Heart left ventricle (tissue), 13 donors: ENCODE data around the gene IL20RB.

Experiments used
- POLR2A ChIP-seq, 2 donors: fragments of 450-650 bp; IDR thresholded peaks; one replicate each; pipeline ENCODE4 v1.6.1; 2017; ENCODE audit warnings: antibody characterized with exemption in 2 of 2, mild to moderate bottlenecking in 2 of 2, moderate library complexity in 2 of 2
- TF ChIP-seq, protein P1 (sequence below), 12 donors: fragments of 200-600 bp; sonication (generic) in 4 of 12; IDR thresholded peaks; one replicate each; pipeline versions ENCODE4 v1.5.0 to v1.8.0; 2018 to 2022; ENCODE audit warnings: antibody characterized with exemption in 12 of 12, mild to moderate bottlenecking in 5 of 12
- donor health status: ischemic (EF 13 %, LVEDD 7.1; RV severe dilation, severe dysfunction).
- donor health status: DM: no; HTN: yes; CAD: no.
- donor health status: DM: no; HTN: no; CAD: no.
- donor health status: ischemic (EF 25% LVEDD 6.9; RV normal size, moderate dysfunction).
- donor health status: ischemic (EF 25% LVEDD 5.7; RV mildly dilated, moderate dysfunction).
- donor health status: ischemic (EF 35%, LVEDD 5.7; RV mildly dilated, moderate dysfunction).
- donor health status: nonischemic (EF 11% LVEDD 7.7; RV severe dilation, severe dysfunction).
- donor health status: DM: yes; HTN: yes; CAD: no.
- donor health status: PGD.
- donor health status: ischemic (EF 29% LVEDD 5.4; RV normal size, mild dysfunction).
- donor health status: nonischemic (EF 23%, LVEDD 6.1; RV moderate dilation, normal function).

DNA sequence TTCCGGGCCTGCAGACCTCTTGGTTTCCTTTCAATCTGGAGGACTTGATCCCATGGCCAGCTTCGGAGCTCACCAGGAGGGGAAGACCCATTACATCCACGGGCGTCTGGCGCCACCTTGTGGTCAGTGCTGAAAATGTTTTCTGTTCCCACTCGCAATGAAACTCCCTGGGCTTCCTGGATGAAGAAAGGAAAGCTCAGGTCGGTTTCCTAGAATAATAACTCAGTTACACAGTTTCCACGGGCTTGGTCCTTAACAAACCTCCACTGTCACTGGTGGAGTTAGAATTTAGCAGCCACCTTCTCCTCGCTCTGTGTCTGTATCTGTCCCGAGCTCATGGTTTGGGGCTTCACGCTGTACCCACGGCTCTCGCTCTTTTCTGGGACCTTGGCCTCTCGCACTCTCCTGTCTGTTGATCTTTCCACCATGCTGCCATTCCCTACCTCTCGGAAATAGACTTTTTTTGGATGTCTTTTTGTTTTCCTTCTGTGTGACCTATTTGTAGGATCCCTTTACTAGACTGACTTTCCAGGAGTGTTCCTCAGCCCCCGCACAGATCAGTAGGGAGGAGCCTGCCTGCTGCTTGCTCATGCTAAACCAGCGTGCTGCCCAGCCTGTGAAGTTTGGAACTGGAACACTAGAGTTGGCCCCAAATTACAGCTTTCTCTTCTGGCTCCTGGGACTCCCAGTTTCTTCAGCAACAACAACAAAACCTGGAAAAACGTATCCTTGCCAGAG lies 56.3 kb downstream of the IL20RB start:
- TF ChIP-seq POLR2A (IDR thresholded peaks at IDR 0.05) = no peak
- TF ChIP-seq, protein P1, sequence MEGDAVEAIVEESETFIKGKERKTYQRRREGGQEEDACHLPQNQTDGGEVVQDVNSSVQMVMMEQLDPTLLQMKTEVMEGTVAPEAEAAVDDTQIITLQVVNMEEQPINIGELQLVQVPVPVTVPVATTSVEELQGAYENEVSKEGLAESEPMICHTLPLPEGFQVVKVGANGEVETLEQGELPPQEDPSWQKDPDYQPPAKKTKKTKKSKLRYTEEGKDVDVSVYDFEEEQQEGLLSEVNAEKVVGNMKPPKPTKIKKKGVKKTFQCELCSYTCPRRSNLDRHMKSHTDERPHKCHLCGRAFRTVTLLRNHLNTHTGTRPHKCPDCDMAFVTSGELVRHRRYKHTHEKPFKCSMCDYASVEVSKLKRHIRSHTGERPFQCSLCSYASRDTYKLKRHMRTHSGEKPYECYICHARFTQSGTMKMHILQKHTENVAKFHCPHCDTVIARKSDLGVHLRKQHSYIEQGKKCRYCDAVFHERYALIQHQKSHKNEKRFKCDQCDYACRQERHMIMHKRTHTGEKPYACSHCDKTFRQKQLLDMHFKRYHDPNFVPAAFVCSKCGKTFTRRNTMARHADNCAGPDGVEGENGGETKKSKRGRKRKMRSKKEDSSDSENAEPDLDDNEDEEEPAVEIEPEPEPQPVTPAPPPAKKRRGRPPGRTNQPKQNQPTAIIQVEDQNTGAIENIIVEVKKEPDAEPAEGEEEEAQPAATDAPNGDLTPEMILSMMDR (IDR thresholded peaks at IDR 0.05) = peak; percentile 82 to 95 (median 91)
